DND-41 (cell line): ENCODE results near the gene SEMA6B.

ENCODE experiments used
- CTCF ChIP-seq: IDR thresholded peaks from 2 replicates; pipeline ENCODE4 v1.5.1; 2012; ENCODE audit warnings: borderline replicate concordance, low read length, moderate library complexity, mild to moderate bottlenecking; ENCODE audit not compliant: poor library complexity, severe bottlenecking; ENCODE audit errors: extremely low read depth
- EZH2 ChIP-seq: IDR thresholded peaks from 3 replicates; pipeline ENCODE4 v1.6.1; 2012; ENCODE audit warnings: borderline replicate concordance, low read depth, mild to moderate bottlenecking, moderate library complexity, low read length, inconsistent platforms; ENCODE audit not compliant: severe bottlenecking

DNA sequence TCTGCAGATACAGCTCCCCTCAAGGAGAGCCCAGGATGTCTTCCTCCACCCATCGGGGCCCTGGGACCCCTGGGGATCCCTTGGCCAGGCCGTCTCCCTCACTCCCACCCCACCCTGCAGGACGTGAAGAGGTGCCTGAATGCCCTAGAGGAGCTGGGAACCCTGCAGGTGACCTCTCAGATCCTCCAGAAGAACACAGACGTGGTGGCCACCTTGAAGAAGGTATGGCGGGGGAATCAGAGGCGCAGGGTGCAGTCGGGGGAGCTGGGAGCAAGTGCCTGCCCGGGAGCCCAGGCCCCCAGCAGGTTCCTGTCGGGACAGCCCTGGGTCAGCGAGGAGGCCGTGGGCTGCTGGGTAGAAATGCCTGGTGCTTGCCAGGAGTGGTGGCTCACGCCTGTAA is 60.8 kb downstream of the SEMA6B start:
- TF ChIP-seq CTCF (no peak), EZH2 (no peak)
